HepG2 (cell line): ENCODE measurements around the gene C16orf82. TPM values are rescaled to one million over a fixed set of nuclear protein-coding genes. Genes with fewer than 3 reads are reported as not detected.
A peak's percentile ranks its signal among the peaks of the same experiment; 100 is the strongest.

Experiments used
- ATAC-seq: fragments of 200-7000 bp; cut with Tn5 transposase; 3 replicates; pipeline ENCODE4 v1.9.1; 2020; ENCODE audit warnings: mild to moderate bottlenecking, moderate library complexity
- BruUV-seq: library from RNA; stranded (reverse); fragments of 400-500 nt; replicated peaks from 2 replicates; lab custom pipeline; 2021; lab: Mats Ljungman, UMichigan
- CTCF ChIA-PET: fragments of 300-600 bp; formaldehyde crosslinking; extraction: SDS; loops from one replicate; lab custom pipeline; 2021; ENCODE audit warnings: low total read pairs, inconsistent platforms, low intra/inter-chr PET ratio; lab: Yijun Ruan, JAX
- POLR2A ChIA-PET: fragments of 350-600 bp; sonication (Branson Sonifier 250); formaldehyde crosslinking; loops from one replicate; lab custom pipeline; 2020; ENCODE audit warnings: antibody characterized with exemption, inconsistent platforms; lab: Yijun Ruan, JAX
- DNase-seq: peaks from one replicate; pipeline ENCODE4 v3.0.0-alpha.2; 2015; ENCODE audit warnings: low spot score
- FAIRE-seq: peaks from 3 replicates; lab custom pipeline; 2011; peaks lifted over from hg19 to GRCh38; lab: Jason Lieb, UNC
- H2AFZ ChIP-seq: one replicate; pipeline ENCODE4 v1.6.1; 2011; ENCODE audit warnings: low read length, inconsistent platforms
- H3K27ac ChIP-seq: fragments of 300-600 bp; 3 replicates; pipeline ENCODE4 v1.8.0; 2011; ENCODE audit warnings: mixed run types, mild to moderate bottlenecking, mixed read lengths, low read length, inconsistent platforms; ENCODE audit not compliant: insufficient read depth; ENCODE audit errors: extremely low read length
- H3K27me3 ChIP-seq, 2 experiments: fragments of 200-600 bp in 1 of 2; 2 replicates in 1 of 2; 3 replicates in 1 of 2; pipeline versions ENCODE4 v1.6.0 to v1.8.0; 2011; ENCODE audit warnings: low read length in 2 of 2, mild to moderate bottlenecking in 2 of 2, moderate library complexity in 2 of 2, inconsistent platforms in 1 of 2; ENCODE audit not compliant: insufficient read depth in 2 of 2, control insufficient read depth in 1 of 2
- H3K36me3 ChIP-seq, 2 experiments: fragments of 200-600 bp in 1 of 2; replicated peaks in 1 of 2; 2 replicates in 1 of 2; 3 replicates in 1 of 2; pipeline versions ENCODE4 v1.5.1 to v1.8.0; 2011; ENCODE audit warnings: low read length in 2 of 2, inconsistent platforms in 1 of 2; ENCODE audit not compliant: insufficient read depth in 2 of 2, control insufficient read depth in 1 of 2
- H3K4me1 ChIP-seq: 2 replicates; pipeline ENCODE4 v1.5.1; 2012; ENCODE audit warnings: low read length, inconsistent platforms; ENCODE audit not compliant: insufficient read depth
- H3K4me2 ChIP-seq: 2 replicates; pipeline ENCODE4 v1.6.0; 2011; ENCODE audit warnings: low read depth, low read length, inconsistent platforms
- H3K4me3 ChIP-seq, 3 experiments: fragments of 200-600 bp in 1 of 3; sonication (generic), shearing (Covaris generic) in 1 of 3; replicated peaks in 1 of 3; 2 replicates each; pipeline ENCODE4 v1.5.1; 2011 to 2016; ENCODE audit warnings: low read length in 3 of 3, inconsistent platforms in 2 of 3, low read depth in 2 of 3, mild to moderate bottlenecking in 2 of 3, control low read depth in 1 of 3, mixed read lengths in 1 of 3; ENCODE audit not compliant: insufficient read depth in 1 of 3
- H3K79me2 ChIP-seq: one replicate; pipeline ENCODE4 v1.6.1; 2011; ENCODE audit warnings: low read length, inconsistent platforms; ENCODE audit not compliant: insufficient read depth
- H3K9ac ChIP-seq: 2 replicates; pipeline ENCODE4 v1.6.0; 2011; ENCODE audit warnings: mild to moderate bottlenecking, low read depth, low read length, inconsistent platforms; ENCODE audit not compliant: insufficient read depth
- H3K9me3 ChIP-seq: 2 replicates; pipeline ENCODE4 v1.5.1; 2012; ENCODE audit warnings: mild to moderate bottlenecking, low read length
- H4K20me1 ChIP-seq: 2 replicates; pipeline ENCODE4 v1.6.0; 2011; ENCODE audit warnings: inconsistent platforms, mild to moderate bottlenecking, low read length, moderate library complexity; ENCODE audit not compliant: insufficient read depth
- ATF4 ChIP-seq, 2 experiments: fragments of 450-650 bp in 1 of 2; sonication (generic) in 1 of 2; formaldehyde crosslinking; IDR thresholded peaks; 2 replicates each; pipeline versions ENCODE4 v1.5.0 to v1.8.0; 2020 to 2022; ENCODE audit warnings: mild to moderate bottlenecking in 1 of 2, missing genetic modification reagents in 1 of 2
- EHMT2 ChIP-seq: fragments of 200-600 bp; sonication (generic); IDR thresholded peaks from 2 replicates; pipeline ENCODE4 v1.7.0; 2017; ENCODE audit warnings: antibody characterized with exemption, low read depth, low read length, borderline replicate concordance
- MAX ChIP-seq: IDR thresholded peaks from 2 replicates; pipeline ENCODE4 v1.6.1; 2012; ENCODE audit warnings: inconsistent platforms
- TOE1 ChIP-seq: sonication (generic); formaldehyde crosslinking; IDR thresholded peaks from 2 replicates; pipeline ENCODE4 v1.4.0; 2020; ENCODE audit warnings: mild to moderate bottlenecking, missing genetic modification reagents
- ZNF609 ChIP-seq: sonication (generic); formaldehyde crosslinking; IDR thresholded peaks from 2 replicates; pipeline ENCODE4 v1.4.0; 2020; ENCODE audit warnings: mild to moderate bottlenecking, missing genetic modification reagents, borderline replicate concordance
- WGBS: methylation state at CpG from one replicate; pipeline ENCODE4 v1.1.6; 2017; ENCODE audit warnings: low lambda C conversion rate; 5-methylcytosine and 5-hydroxymethylcytosine counted together
- in situ Hi-C: cut with HindIII; loops from 2 replicates; pipeline ENCODE4 v1.10.0; 2017; ENCODE audit warnings: low pct_unique_long_range_greater_than_20kb; ENCODE audit not compliant: extremely low pct_ligation_motif_present
- intact Hi-C: fragments of 100-400 bp; cut with micrococcal nuclease; formaldehyde crosslinking; loops from one replicate; pipeline ENCODE4 v1.10.0; 2022; ENCODE audit not compliant: unreplicated experiment
- polyA plus RNA-seq, 8 experiments: library from polyadenylated mRNA; depleted of rRNA in 3 of 8; stranded (reverse) in 7 of 8; unstranded in 1 of 8; fragments of >200 nt; fragmentation: Illumina TruSeq in 4 of 8; extraction: Trizol in 4 of 8; gene quantifications; 2 replicates each; pipeline versions ENCODE4 v1.2.1 to v1.2.3, GENCODE V29; 2011 to 2016; ENCODE audit warnings: low read depth in 4 of 8, missing spikeins in 1 of 8, mixed read lengths in 1 of 8; ENCODE audit not compliant: insufficient read depth in 1 of 8
- total RNA-seq, 5 experiments: library from RNA; depleted of rRNA; stranded (reverse); fragments of >200 nt; fragmentation: Illumina TruSeq; extraction: Trizol; gene quantifications; 2 replicates each; pipeline ENCODE4 v1.2.3, GENCODE V29; 2016; ENCODE audit warnings: low read depth in 1 of 5

The C16orf82 gene
- total and polyA plus RNA-seq, 2 of the 13 experiments (the other 11 are each of a cell fraction or from before 2014, with no cell fraction given) = not detected

GRCh38 chr16:27084307-27085028, 17.7 kb downstream of the C16orf82 start:
- Histone ChIP-seq H2AFZ (no peak overlapping the region), H3K36me3 (no peaks in the 10 kb centered on the region), H3K4me1 (no peaks in the 10 kb centered on the region)
- in situ Hi-C loops = no loop called here
- ATAC-seq = peak; percentile 22
- no peak for DNase-seq
- TF ChIP-seq ATF4 (CRISPR knock-in tag; IDR thresholded peaks at IDR 0.05) (0 out of 4 replicates have a peak, but pooled peaks of 1 of the 2 experiments have one; percentile 35), TOE1 (CRISPR knock-in tag) (no peak), EHMT2 (no peak), MAX (peak; percentile 16; the same call in 1 of the 2 replicates), ZNF609 (CRISPR knock-in tag) (no peak)
- TF ChIP-seq, all 625 proteins: peak for 2
- BruUV-seq = no TSS peak
- FAIRE-seq = no peak
- ChIA-PET CTCF (no interaction called here), POLR2A (no interaction called here)
- Histone ChIP-seq H3K9me3 (no peaks in the 10 kb centered on the region), H3K27me3 (peaks cover 0 to 14% of the 10 kb centered on the region in 2 experiments; a peak in 3 of 5 replicates), H3K79me2 (no peaks in the 10 kb centered on the region), H3K4me2 (no peak overlapping the region), H3K4me3 (no peak overlapping the region), H3K27ac (no peak overlapping the region), H4K20me1 (no peaks in the 10 kb centered on the region), H3K9ac (no peak overlapping the region)
- intact Hi-C loops = no loop called here
- WGBS = 8% methylated on average over 5 of the region's 9 CpGs
